HG03575 (cell line): Measurements from ENCODE around the gene ZNF454.

Experiments used
- ATAC-seq: cut with Tn5 transposase; IDR thresholded peaks from one replicate; pipeline ENCODE4 v1.9.1; 2021; ENCODE audit not compliant: unreplicated experiment, insufficient number of reproducible peaks, low FRiP score; ENCODE audit errors: extremely low read depth

ZNF454 gene

DNA sequence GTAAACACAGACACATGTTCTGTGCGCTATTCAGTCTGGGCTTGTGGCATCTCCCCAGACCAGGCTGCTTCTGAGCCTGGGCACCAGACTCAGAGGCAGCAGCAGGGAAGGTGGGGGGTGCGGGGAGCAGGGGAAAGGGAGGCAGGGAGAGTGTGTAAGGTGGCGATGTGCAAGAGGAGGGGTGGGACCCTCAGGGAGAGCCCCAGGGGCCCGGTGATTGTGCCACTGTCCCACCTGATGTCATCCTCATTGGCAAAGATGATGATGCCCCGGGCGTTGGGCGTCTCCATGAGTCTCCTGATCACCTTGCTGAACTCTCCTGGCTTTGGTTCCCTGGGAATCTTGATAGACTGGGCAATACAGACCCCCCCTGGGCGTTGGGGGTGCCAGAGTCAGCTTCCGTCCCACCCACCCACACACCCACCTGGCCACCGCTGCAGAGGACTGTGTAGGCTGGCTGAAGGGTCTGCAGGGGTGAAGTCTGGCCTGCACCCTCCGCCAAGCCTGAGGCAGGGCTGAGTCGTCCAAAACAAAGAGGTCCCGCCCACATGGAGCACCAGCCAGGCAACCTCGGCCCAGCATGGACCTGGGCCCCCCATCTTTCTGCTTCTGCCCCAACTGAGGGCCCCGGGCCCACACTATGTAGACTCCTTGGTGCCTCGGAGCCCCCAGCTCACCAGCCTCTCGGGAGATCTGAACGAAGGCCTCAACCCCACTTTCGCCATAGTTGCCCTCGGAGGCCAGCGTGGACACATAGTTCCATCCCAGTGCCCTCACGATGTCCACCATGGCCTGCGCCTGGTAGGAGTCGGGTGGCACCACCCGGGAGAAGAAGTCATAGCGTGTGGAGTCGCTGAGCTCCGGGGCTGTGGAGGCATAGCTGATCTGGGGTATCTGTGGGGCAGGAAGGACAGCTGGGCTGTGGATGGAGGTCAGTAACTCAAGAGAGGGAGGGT lies 50.5 kb downstream of the ZNF454 start:
- ATAC-seq: no peak

DNA sequence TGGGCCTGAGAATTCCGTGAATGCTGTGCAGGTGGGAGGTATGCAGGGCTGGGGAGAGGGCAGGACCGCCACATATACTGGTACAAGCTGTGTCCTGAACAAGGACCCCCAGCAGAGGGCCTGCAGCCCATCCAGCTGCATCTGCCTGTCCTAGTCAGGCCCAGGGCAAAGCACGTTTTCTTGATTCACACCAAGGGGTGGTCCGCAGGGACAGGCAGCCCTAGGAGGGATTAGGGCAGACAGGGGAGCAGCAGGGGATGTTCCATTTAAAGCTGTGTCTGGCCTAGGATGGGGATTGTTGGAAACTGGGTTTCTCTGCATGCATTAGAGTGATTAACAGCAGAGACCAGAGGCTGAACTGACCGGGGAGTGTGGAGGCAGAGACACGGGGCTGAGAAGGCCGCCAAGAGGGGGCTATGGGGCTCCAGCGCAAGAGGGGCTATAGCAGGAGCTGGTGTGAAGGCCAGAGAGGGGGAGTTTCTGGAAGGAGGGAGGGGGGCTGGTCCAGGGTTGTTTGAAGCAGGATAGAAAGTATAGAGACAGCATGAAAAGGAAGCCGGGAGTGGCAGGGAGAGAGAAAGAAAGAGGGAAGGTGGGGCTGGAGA lies 51.4 kb downstream of the ZNF454 start:
- no peak for ATAC-seq

DNA sequence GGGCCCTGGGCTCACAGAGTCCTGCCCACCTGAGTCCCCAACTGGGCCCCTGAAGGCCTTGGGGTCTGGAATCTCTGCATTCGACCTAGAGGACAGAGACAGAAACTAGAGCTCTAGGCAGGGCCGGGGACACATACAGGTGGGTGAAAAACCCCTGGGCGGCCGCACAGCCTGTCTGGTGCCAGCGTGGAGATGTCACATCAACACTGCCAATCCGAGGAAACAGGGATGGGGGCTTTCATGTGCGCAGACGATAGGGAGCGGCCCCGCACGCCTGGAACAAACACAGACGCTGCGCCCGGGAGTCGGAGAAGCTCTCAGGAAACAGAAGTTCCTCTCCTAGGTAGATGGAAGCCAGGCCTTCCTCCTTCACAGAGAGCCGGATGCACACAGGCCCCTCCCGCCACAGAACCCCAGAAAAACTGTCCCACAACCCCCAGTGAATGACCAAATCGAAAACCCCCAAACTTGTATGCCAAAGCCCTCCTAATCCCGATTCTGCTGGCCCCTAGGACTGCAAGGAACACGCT lies 52.3 kb downstream of the ZNF454 start:
- no peak for ATAC-seq

DNA sequence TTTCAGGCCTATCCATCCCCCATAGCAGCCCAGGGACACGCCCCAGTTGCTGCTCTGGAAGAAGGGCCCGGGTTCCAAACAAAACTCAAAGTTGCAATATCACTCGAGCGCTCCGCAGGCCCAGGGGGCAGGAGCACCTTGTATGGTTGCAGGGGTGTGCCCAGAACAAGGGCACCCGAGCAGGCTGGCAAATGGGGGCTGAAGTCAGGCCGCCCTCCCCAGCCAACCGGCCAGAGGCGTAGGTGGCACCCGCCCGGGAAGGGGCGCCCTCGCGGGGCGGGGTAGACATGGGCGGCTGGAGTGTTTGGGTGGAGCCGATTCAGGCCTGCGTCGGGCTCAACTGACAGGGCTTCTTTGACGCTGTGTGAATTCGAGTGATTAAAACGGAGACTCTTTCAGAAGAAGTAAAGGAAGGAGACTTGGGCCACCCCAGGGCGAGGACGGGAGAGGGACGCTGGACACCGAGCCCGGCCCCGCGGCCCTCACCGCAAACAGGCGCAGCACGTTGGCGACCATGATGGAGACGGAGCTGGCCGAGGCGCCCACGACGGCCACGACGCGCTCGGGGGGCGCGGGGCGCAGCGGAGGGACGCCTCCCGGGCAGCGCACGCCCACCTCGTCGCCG lies 53.1 kb downstream of the ZNF454 start:
- no peak for ATAC-seq

DNA sequence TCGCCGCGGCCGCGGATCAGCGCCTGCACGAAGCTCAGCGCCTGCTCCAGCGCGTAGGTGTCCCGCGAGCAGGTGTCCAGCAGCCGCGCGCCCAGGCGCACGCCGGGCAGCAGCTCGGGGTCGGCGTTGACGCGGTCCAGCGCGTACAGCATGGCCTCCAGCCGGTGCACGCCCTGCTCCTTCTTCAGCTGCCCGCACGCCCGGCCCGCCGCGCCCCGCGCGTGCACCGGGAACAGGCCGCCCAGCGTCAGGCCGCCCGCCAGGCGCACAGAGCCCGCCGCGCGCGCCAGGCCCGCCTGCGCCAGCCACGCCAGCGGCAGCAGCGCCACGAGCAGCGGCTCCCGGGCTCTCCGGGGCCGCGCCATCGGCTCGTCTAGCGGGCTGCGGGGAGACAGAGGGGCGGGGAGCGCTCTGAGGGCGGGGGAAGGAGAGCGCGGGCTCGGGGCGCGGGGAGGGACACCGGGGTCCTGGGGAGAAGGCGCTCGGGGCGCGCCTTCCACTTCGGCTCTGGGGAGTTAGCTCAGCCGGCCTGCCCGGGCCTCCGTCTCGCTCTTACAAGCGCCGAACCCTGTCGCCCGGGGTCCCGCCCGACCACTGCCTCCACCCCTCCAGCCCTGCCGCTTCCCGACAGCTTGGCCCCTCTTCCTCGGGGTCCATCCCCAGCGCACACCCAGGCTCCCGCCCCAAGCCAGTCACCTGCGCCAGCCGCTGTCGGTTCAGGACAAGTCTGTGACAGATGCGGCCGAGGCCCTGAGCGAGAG lies 53.8 kb downstream of the ZNF454 start, which contains the start of gene GRM6:
Gene GRM6, minus strand, starts transcription at position 741 of the 761 bp plus-strand sequence. Its CDS starts 376 bp downstream, at position 365.
- no peak for ATAC-seq

DNA sequence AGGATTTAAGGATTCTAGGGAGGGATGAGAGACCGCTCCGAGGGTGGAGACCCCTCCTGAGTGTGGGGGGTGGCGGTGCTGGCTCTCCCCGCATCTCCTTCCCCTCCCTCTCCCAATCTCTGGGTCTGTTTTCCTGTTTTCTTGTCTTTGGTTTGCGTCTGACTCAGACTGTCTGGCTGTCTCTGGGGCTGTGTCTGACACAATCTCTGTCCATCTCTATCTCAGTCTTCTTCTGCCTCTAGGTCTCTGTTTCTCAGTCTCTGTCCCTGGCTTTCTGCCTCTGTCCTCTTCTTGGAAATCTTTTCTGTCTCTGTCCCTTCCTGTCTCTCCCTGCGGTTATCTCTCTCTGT lies 54.3 kb downstream of the ZNF454 start:
- no peak for ATAC-seq

DNA sequence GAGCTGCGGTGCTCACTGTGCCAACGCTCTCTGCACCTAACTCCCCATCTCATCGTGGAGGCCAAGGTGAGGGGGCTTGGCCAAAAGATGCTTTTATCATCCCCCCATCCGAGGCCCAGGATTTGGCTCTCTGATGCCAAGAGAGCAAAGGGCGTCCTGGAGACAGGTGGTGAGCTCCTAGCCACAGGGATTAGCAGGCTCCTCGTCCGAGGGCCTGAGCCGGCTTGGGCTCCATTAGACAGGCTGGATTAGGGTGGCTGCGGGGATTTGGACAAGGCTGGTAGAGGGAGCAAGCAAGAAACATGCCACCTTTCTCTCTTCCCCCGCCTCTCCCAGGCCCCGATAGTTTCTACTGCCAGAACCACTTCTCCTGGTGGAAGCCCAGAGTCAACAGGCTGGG lies 55.2 kb downstream of the ZNF454 start:
- no peak for ATAC-seq

DNA sequence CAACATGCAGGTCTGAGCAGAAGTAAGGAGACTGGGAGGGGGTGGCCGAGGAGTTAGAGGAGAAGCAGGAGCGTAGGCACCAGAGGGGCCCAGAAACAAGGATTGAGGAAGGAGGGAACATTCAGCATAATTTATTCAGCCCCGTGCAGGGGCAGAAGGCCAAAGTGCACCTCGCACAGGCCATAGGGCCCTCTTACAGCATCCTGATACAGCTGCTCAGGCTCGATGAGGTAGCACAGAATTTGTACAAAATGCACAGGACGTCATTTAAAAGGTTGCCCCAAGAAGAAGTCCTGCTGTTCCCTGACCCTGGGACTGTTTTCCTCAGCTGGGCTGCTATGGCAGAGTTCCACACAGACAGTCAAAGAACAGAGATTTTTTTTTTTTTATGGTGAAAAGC lies 56.2 kb downstream of the ZNF454 start:
- no peak for ATAC-seq

DNA sequence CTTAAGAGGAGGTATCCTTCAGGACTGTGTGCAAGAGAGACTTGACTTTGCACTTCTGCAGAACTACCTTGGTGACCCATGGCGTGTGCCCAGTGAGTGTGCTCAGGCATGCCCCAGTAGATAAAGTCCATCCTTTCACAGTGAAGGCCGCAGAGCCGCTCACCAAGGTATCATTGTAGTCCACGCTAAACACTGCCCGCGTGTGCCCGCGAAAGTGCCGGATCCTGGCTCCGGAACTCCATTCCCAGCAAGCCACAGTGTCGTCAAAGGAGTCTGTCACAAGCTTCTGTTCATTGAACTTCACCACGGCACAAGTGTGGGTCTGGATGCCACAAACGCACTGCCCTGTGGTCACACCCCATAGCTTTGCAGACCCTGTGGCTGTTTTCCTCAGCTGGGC lies 57.4 kb downstream of the ZNF454 start:
- no peak for ATAC-seq

DNA sequence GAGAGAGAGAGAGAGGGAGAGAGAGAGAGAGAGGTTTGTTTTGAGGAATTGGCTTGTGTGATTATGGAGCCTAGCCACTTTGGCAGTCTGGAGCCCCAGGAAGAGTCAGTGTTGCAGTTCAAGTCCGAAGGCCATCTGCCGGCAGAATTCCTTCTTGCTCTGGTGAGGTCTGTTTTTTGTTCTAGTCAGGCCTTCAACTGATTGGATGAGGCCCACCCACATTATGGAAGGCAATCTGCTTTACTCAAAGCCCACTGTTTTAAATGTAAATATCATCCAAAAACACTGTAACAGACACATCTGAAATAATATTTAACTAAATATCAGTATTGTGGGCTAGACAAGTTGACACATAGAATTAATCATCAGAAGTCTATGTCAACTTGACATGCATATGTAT lies 65.6 kb downstream of the ZNF454 start:
- ATAC-seq: no peak

DNA sequence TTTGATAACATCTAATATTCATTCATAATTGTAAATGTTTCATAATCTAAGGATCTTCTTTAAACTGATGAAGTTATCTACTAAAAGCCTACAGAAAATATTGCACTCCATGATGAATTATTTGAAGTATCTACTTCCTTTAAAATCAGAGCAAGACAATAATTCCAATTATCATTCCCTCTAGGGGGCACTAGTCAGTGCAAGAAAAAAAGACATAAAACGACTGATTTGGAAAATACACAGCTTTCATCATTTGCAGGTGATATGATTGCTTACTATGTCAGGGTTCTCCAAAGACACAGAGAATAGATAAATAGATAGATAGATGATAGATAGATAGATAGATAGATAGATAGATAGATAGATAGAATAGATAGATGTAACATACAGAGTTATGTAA lies 67.7 kb downstream of the ZNF454 start:
- no peak for ATAC-seq
